HepG2 (cell line): ENCODE data around the gene ALCAM. TPM values are rescaled to one million over a fixed set of nuclear protein-coding genes. Genes with fewer than 3 reads are reported as not detected.

Experiments used
- ATAC-seq: fragments of 200-7000 bp; cut with Tn5 transposase; 3 replicates; pipeline ENCODE4 v1.9.1; 2020; ENCODE audit warnings: mild to moderate bottlenecking, moderate library complexity
- BruUV-seq: library from RNA; stranded (reverse); fragments of 400-500 nt; replicated peaks from 2 replicates; lab custom pipeline; 2021; lab: Mats Ljungman, UMichigan
- CTCF ChIA-PET: fragments of 300-600 bp; formaldehyde crosslinking; extraction: SDS; loops from one replicate; lab custom pipeline; 2021; ENCODE audit warnings: low total read pairs, inconsistent platforms, low intra/inter-chr PET ratio; lab: Yijun Ruan, JAX
- POLR2A ChIA-PET: fragments of 350-600 bp; sonication (Branson Sonifier 250); formaldehyde crosslinking; loops from one replicate; lab custom pipeline; 2020; ENCODE audit warnings: antibody characterized with exemption, inconsistent platforms; lab: Yijun Ruan, JAX
- DNase-seq: peaks from one replicate; pipeline ENCODE4 v3.0.0-alpha.2; 2015; ENCODE audit warnings: low spot score
- FAIRE-seq: peaks from 3 replicates; lab custom pipeline; 2011; peaks lifted over from hg19 to GRCh38; lab: Jason Lieb, UNC
- H2AFZ ChIP-seq: one replicate; pipeline ENCODE4 v1.6.1; 2011; ENCODE audit warnings: low read length, inconsistent platforms
- H3K27ac ChIP-seq: fragments of 300-600 bp; 3 replicates; pipeline ENCODE4 v1.8.0; 2011; ENCODE audit warnings: mixed run types, mild to moderate bottlenecking, mixed read lengths, low read length, inconsistent platforms; ENCODE audit not compliant: insufficient read depth; ENCODE audit errors: extremely low read length
- H3K27me3 ChIP-seq, 2 experiments: fragments of 200-600 bp in 1 of 2; 2 replicates in 1 of 2; 3 replicates in 1 of 2; pipeline versions ENCODE4 v1.6.0 to v1.8.0; 2011; ENCODE audit warnings: low read length in 2 of 2, mild to moderate bottlenecking in 2 of 2, moderate library complexity in 2 of 2, inconsistent platforms in 1 of 2; ENCODE audit not compliant: insufficient read depth in 2 of 2, control insufficient read depth in 1 of 2
- H3K36me3 ChIP-seq, 2 experiments: fragments of 200-600 bp in 1 of 2; replicated peaks in 1 of 2; 2 replicates in 1 of 2; 3 replicates in 1 of 2; pipeline versions ENCODE4 v1.5.1 to v1.8.0; 2011; ENCODE audit warnings: low read length in 2 of 2, inconsistent platforms in 1 of 2; ENCODE audit not compliant: insufficient read depth in 2 of 2, control insufficient read depth in 1 of 2
- H3K4me1 ChIP-seq: 2 replicates; pipeline ENCODE4 v1.5.1; 2012; ENCODE audit warnings: low read length, inconsistent platforms; ENCODE audit not compliant: insufficient read depth
- H3K4me2 ChIP-seq: 2 replicates; pipeline ENCODE4 v1.6.0; 2011; ENCODE audit warnings: low read depth, low read length, inconsistent platforms
- H3K4me3 ChIP-seq, 3 experiments: fragments of 200-600 bp in 1 of 3; sonication (generic), shearing (Covaris generic) in 1 of 3; replicated peaks in 1 of 3; 2 replicates each; pipeline ENCODE4 v1.5.1; 2011 to 2016; ENCODE audit warnings: low read length in 3 of 3, inconsistent platforms in 2 of 3, low read depth in 2 of 3, mild to moderate bottlenecking in 2 of 3, control low read depth in 1 of 3, mixed read lengths in 1 of 3; ENCODE audit not compliant: insufficient read depth in 1 of 3
- H3K79me2 ChIP-seq: one replicate; pipeline ENCODE4 v1.6.1; 2011; ENCODE audit warnings: low read length, inconsistent platforms; ENCODE audit not compliant: insufficient read depth
- H3K9ac ChIP-seq: 2 replicates; pipeline ENCODE4 v1.6.0; 2011; ENCODE audit warnings: mild to moderate bottlenecking, low read depth, low read length, inconsistent platforms; ENCODE audit not compliant: insufficient read depth
- H3K9me3 ChIP-seq: 2 replicates; pipeline ENCODE4 v1.5.1; 2012; ENCODE audit warnings: mild to moderate bottlenecking, low read length
- H4K20me1 ChIP-seq: 2 replicates; pipeline ENCODE4 v1.6.0; 2011; ENCODE audit warnings: inconsistent platforms, mild to moderate bottlenecking, low read length, moderate library complexity; ENCODE audit not compliant: insufficient read depth
- ATAD3A ChIP-seq: sonication (generic); formaldehyde crosslinking; IDR thresholded peaks from 2 replicates; pipeline ENCODE4 v1.4.0; 2020; ENCODE audit warnings: missing genetic modification reagents
- ATF7-NPFF ChIP-seq: sonication (generic); formaldehyde crosslinking; IDR thresholded peaks from 2 replicates; pipeline ENCODE4 v1.8.1; 2023; ENCODE audit warnings: mild to moderate bottlenecking, low read depth, missing genetic modification reagents, moderate library complexity
- CEBPG ChIP-seq: IDR thresholded peaks from 2 replicates; pipeline ENCODE4 v1.6.1; 2016
- CHCHD3 ChIP-seq: sonication (generic); formaldehyde crosslinking; IDR thresholded peaks from 2 replicates; pipeline ENCODE4 v1.8.0; 2022; ENCODE audit warnings: mild to moderate bottlenecking, missing genetic modification reagents, moderate library complexity
- GLMP ChIP-seq: sonication (generic); formaldehyde crosslinking; IDR thresholded peaks from 2 replicates; pipeline ENCODE4 v1.9.0; 2021; ENCODE audit warnings: missing genetic modification reagents, mild to moderate bottlenecking, borderline replicate concordance
- ISX ChIP-seq: sonication (generic); formaldehyde crosslinking; conservative IDR thresholded peaks from 2 replicates; pipeline ENCODE4 v1.5.0; 2020; ENCODE audit warnings: missing genetic modification reagents
- MLXIP ChIP-seq: sonication (generic); formaldehyde crosslinking; IDR thresholded peaks from 2 replicates; pipeline ENCODE4 v1.9.0; 2021; ENCODE audit warnings: missing genetic modification reagents, borderline replicate concordance
- TFAP4 ChIP-seq: sonication (generic); IDR thresholded peaks from 2 replicates; pipeline ENCODE4 v1.6.1; 2016; ENCODE audit warnings: low read depth, borderline replicate concordance
- THRA ChIP-seq: sonication (generic); formaldehyde crosslinking; IDR thresholded peaks from 2 replicates; pipeline ENCODE4 v1.4.0; 2020; ENCODE audit warnings: missing genetic modification reagents, borderline replicate concordance
- WIZ ChIP-seq: sonication (generic); formaldehyde crosslinking; IDR thresholded peaks from 2 replicates; pipeline ENCODE4 v1.5.1; 2020; ENCODE audit warnings: mild to moderate bottlenecking, missing genetic modification reagents
- ZNF281 ChIP-seq: sonication (generic); formaldehyde crosslinking; IDR thresholded peaks from 2 replicates; pipeline ENCODE4 v1.4.0; 2020; ENCODE audit warnings: missing genetic modification reagents, borderline replicate concordance
- ZNF558 ChIP-seq: sonication (generic); formaldehyde crosslinking; IDR thresholded peaks from 2 replicates; pipeline ENCODE4 v1.9.0; 2022; ENCODE audit warnings: mild to moderate bottlenecking, missing genetic modification reagents, borderline replicate concordance
- ZNF616 ChIP-seq: sonication (generic); formaldehyde crosslinking; IDR thresholded peaks from 2 replicates; pipeline ENCODE4 v1.5.0; 2020; ENCODE audit warnings: low read depth, mild to moderate bottlenecking, missing genetic modification reagents
- ZNF782 ChIP-seq: sonication (generic); formaldehyde crosslinking; IDR thresholded peaks from 2 replicates; pipeline ENCODE4 v1.4.0; 2020; ENCODE audit warnings: missing genetic modification reagents, mild to moderate bottlenecking, borderline replicate concordance
- WGBS: methylation state at CpG from one replicate; pipeline ENCODE4 v1.1.6; 2017; ENCODE audit warnings: low lambda C conversion rate; 5-methylcytosine and 5-hydroxymethylcytosine counted together
- in situ Hi-C: cut with HindIII; loops from 2 replicates; pipeline ENCODE4 v1.10.0; 2017; ENCODE audit warnings: low pct_unique_long_range_greater_than_20kb; ENCODE audit not compliant: extremely low pct_ligation_motif_present
- intact Hi-C: fragments of 100-400 bp; cut with micrococcal nuclease; formaldehyde crosslinking; loops from one replicate; pipeline ENCODE4 v1.10.0; 2022; ENCODE audit not compliant: unreplicated experiment
- polyA plus RNA-seq, 8 experiments: library from polyadenylated mRNA; depleted of rRNA in 3 of 8; stranded (reverse) in 7 of 8; unstranded in 1 of 8; fragments of >200 nt; fragmentation: Illumina TruSeq in 4 of 8; extraction: Trizol in 4 of 8; gene quantifications; 2 replicates each; pipeline versions ENCODE4 v1.2.1 to v1.2.3, GENCODE V29; 2011 to 2016; ENCODE audit warnings: low read depth in 4 of 8, missing spikeins in 1 of 8, mixed read lengths in 1 of 8; ENCODE audit not compliant: insufficient read depth in 1 of 8
- total RNA-seq, 5 experiments: library from RNA; depleted of rRNA; stranded (reverse); fragments of >200 nt; fragmentation: Illumina TruSeq; extraction: Trizol; gene quantifications; 2 replicates each; pipeline ENCODE4 v1.2.3, GENCODE V29; 2016; ENCODE audit warnings: low read depth in 1 of 5

Gene ALCAM
- total and polyA plus RNA-seq, 2 of the 13 experiments (the other 11 are each of a cell fraction or from before 2014, with no cell fraction given): 26.0 to 33.1 TPM

- TF ChIP-seq MLXIP (no peak), ATF7-NPFF (CRISPR knock-in tag) (no peak), ZNF616 (CRISPR knock-in tag) (no peak), CHCHD3 (CRISPR knock-in tag) (no peak)
Observed at GRCh38 chr3:105513042-105513441, 146.3 kb downstream of the ALCAM start (continued).

GRCh38 chr3:105513886-105514285 lies 147.2 kb downstream of the ALCAM start:
- 97% methylated on average over 2 of the region's 2 CpGs for WGBS
- Histone ChIP-seq H4K20me1 (no peaks in the 10 kb centered on the region), H3K27ac (no peak overlapping the region), H2AFZ (no peak overlapping the region), H3K4me2 (no peak overlapping the region), H3K36me3 (no peaks in the 10 kb centered on the region), H3K9ac (no peak overlapping the region), H3K9me3 (no peaks in the 10 kb centered on the region), H3K4me1 (no peaks in the 10 kb centered on the region), H3K27me3 (no peaks in the 10 kb centered on the region), H3K4me3 (no peak overlapping the region), H3K79me2 (peaks cover 7% of the 10 kb centered on the region)
- ATAC-seq (no peak), FAIRE-seq (no peak), DNase-seq (no peak)
- ChIA-PET CTCF (no interaction called here), POLR2A (no interaction called here)
- intact Hi-C loops: loop anchor here (10.0 kb wide), 1 partner anchor 1519 kb away; no protein-coding TSS in a partner anchor
- no TSS peak for BruUV-seq
- in situ Hi-C loops: loop anchor here (5.0 to 25.0 kb wide), 3 partner anchors 147 to 902 kb away; partner anchors contain the start of gene ALCAM
- TF ChIP-seq ISX (CRISPR knock-in tag) (no peak), THRA (CRISPR knock-in tag) (no peak), CEBPG (CRISPR knock-in tag) (no peak), ATAD3A (CRISPR knock-in tag) (no peak), ZNF281 (CRISPR knock-in tag) (no peak), WIZ (CRISPR knock-in tag) (no peak), ZNF558 (CRISPR knock-in tag) (no peak), GLMP (CRISPR knock-in tag) (no peak), ZNF782 (no peak), TFAP4 (no peak)
